Activated CD4-positive, CD25-positive, alpha-beta regulatory T cell (primary cell): ENCODE results near the gene ZGLP1.
A peak's percentile ranks its signal among the peaks of the same experiment; 100 is the strongest.
"Not testable (repeated sequence)": the region's sequence is repeated elsewhere in the genome, so short reads cannot be mapped to it uniquely, and the experiment has no call there.

Experiments
- DNase-seq, 4 experiments: peaks; one replicate each; lab custom pipeline; 2025; lab: John Stamatoyannopoulos, UW

Gene ZGLP1

DNA sequence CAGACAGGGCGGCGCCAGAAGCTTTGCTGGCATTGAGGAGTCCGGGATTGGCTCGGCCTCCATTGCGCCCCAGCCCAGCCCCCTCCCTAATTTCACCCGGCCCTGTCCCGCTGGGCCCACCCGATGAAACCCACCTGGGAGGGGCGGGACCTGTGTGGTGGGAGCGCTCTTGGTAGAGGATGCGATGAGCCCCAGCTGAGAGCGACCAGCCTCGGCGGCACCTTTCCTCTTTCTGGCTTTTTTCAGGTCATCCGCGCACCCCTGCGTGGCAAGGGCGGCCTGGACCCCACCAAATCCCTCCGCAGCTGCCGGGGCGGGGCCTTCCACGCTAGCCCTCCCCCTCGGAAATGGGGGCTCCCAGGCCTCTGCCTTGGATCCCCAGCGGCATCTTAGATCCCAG, at the start of gene ZGLP1:
Gene ZGLP1, minus strand, starts transcription at position 393 of the 400 bp plus-strand sequence.
- no peak for DNase-seq

DNA sequence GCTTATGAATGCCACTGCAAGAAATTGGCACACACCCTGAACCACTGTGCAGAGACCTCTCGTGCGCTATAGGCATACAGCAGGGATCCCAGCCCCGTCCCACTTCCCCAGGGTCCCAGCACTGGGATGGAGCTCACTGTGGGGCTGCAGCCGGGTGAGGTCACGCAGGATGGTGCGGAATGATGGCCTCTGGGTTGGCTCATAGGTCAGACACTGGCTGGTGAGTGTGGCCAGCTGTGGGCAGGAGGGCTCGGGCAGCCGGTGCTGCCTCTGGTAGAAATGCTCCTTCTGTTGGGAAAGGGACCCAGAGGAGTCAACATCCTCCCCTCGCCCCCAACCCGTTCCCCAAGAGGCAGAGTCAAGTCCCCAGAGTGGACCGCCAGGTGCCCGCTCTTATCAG, 46.8 kb upstream of the ZGLP1 start:
- no peak for DNase-seq

GRCh38 chr19:10353793-10354391, 44.3 kb upstream of the ZGLP1 start:
- no peak for DNase-seq

- no peak for DNase-seq
These were observed 43.4 kb upstream of the ZGLP1 start for GRCh38 chr19:10352764-10353671.

GRCh38 chr19:10346509-10346908, 36.9 kb upstream of the ZGLP1 start:
- no peak for DNase-seq

- DNase-seq = no peak
These were observed 35.2 kb upstream of the ZGLP1 start for GRCh38 chr19:10344780-10345179.

DNA sequence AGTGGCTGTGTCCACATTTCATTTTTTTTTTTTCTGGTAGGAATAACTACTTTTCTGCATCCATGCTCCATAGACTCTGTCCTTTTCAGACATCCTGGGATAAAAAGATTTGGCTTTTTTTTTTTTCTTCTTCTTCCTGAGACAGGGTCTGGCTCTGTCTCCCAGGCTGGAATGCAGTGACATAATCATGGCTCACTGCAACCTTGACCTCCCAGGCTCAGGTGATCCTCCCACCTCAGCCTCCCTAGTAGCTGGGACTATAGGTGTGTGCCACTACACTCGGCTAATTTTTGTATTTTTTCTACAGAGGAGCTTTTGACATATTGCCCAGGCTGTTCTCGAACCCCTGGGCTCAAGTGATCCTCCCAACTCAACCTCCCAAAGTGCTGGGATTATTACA, 33.9 kb upstream of the ZGLP1 start:
- no peak for DNase-seq

- no peak for DNase-seq
These were observed 30.4 kb upstream of the ZGLP1 start for GRCh38 chr19:10339977-10340376.

DNA sequence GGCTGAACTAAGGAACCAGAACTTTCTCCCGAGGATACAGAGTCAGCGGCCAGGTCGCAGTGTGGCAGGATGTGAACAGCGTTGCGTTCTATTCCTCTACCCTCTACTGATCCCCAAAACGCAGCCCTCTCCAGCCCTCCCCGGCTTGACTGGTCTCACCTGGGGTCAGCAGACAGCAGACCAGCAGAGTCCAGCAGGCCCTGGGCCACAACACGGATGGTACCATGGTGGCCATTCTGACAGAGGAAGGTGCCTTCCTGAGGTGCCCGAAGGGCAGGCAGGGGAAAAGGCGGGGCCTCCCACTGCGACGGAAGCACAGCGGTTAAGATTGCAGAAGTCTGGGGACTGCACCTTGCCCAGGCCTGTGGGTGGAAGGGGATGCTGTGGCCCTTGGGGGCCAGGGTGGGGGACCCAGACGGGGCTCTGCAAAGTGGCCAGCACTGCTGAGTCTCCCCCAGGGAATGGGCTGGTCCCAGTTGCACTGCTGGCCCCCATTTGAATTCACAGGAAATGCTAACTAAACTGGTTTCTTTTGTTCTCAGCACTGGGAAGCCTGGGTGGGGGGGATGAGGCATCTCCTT, 29.9 kb upstream of the ZGLP1 start, which contains the start of gene ICAM3:
Gene ICAM3, minus strand, starts transcription at position 245 of the 581 bp plus-strand sequence. Its CDS starts 10 bp downstream, at position 235.
- peak; percentile 23 to 48 (median 36) for DNase-seq

DNA sequence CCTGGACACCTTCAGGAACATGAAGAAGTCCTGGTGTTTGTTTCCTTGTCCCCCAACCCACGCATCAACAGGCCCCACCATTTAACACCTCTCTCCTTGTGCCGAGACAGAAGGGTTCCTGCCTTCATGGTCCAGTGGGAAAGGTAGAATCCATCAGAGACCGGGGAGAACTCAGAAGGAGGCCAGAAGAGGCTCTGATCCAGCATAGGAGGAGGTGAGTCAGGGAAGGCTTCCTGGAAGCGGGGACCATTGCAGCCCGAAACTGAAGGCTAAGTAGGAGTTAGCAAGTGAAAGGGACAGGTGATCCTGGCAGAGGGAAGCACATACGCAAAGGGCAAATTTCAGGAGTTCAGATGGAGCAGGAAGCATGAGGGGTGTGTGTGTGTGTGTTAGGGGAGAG, 29.3 kb upstream of the ZGLP1 start:
- DNase-seq = no peak

- DNase-seq = not testable (repeated sequence)
These were observed 27.1 kb upstream of the ZGLP1 start for GRCh38 chr19:10336725-10337124.

DNA sequence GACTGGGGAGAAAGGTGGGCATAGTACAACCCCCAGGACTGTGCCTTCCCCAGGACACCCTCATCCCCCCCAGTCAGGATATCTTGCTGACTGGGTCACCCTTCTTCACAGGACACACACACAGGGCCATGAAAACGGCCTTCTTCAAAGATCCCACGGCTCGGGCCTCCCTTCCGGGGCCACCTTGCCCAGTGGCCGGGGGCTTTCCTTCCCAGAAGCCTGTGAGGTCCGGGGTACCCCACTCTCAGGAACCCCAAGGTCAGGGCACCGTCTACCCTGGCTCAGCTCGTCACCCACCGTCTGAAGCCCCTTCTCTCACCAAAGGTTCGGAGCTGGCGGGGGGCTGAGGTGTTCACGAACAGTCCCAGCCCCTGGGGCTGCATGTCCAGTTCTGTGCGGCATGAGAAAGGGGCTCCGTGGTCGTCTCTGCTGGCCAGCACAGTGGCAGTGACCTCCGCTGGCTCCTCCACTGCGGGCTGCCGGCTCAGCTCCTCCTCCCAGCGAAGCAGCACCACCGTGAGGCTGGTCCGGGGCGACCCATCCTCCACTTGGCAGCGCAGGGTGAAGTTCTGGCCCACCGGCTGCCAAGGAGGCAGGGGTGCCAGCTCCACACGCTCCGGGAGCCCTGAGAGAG, 25.9 kb upstream of the ZGLP1 start:
- DNase-seq = no peak

- peak in 1 of 4 experiments; percentile 18 for DNase-seq
These were observed 25.2 kb upstream of the ZGLP1 start for GRCh38 chr19:10334588-10335351.

DNA sequence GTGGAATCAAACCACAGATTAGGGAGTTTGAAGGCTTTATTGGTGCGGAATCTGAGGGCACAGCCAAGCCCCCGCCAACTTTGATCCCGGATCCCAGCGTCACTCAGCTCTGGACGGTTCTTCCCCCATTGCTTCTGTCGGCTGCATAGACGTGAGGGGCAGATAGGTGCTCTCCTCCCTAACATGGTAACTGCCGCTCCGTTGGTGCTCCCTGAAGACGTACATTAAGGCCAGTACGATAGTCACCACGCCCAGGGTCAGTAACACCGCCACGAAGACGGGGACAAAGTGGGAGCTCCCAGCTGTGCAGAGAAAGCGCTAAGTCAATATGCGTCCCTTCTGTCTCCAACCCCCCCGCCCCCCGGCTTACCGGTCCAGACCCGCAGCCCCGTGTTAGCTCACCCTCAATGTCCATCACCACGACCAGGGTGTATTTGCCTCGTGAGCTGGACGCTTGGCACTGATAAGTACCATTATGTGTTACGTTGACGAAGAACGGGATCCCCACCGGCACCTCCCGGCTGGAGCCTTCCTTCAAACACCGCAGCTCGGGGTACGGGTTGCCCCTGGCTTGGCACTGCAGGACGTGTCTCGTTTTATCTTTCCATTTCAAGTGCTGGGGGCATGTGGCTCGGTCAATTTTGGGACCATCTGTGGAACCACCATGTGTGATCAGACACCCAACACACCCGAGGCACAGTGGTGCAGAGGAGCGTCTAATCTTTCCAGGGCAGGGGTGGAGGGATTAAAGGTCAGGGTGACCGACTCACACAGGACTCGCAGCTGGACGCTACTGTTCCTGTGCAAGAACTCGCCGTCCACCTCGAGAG, 24.4 kb upstream of the ZGLP1 start:
- DNase-seq = no peak

DNA sequence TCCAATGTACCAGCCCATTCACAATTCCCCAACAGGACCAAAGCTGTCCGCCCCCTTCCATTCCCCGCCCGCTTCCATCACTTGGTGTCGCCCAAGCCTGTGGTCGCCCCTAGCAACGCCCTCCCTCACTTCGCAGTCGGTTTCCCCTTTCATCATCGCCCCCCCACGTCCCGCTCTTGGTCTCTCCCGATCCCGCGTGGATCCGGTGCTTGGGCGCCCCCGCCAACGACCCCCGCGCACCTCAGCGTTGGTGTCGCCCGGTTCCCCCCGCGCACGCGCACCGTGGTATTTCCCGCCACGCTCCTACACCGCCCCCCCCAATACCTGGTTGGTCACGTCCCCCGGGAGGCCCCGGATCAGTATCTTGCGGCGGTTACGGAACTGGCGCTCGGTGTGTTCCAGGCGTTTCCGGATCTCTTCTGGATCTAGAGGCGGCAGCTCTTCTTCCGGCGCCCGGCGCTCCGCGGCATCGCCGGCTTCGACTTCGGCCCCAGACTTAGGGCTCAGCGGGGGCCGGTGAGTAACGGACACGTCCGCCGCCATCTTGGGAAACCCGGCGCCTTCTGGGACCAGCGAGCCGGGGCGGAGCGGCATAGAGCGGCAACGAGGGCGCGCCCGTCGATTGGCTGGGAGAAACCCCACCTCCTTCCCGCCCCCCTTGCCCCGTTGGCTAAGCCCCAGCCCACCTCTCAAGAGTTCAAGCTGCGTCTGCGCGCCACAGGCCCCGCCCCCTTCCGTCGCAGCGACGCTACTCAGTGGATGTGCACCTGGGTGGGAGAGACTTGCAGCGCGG, 23.5 kb upstream of the ZGLP1 start, which contains the start of gene RAVER1:
Gene RAVER1, minus strand, starts transcription at position 565 of the 793 bp plus-strand sequence. Its CDS starts 22 bp downstream, at position 543.
- DNase-seq = peak; percentile 93 to 96 (median 96)

GRCh38 chr19:10332158-10332964, 22.7 kb upstream of the ZGLP1 start:
- DNase-seq = no peak

DNA sequence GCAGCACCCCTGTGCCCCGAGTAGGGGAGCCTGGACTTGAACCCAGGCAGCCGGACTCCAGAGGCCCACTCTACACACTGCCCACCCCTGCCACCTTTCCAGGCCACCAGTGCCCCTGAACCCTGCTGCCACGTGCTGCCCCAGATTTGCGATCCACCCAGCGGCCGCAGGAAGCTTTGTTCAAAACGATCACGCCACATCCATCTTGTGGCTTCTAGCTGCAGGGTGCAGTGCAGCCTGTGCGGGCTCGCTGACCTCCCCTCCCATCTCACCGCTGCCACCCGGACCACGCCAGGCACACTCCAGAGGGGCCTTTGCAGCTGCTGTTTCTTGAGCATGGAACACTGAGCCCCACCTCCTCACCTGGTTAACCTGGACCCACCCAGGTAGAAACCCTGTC, 19.9 kb upstream of the ZGLP1 start:
- no peak for DNase-seq

DNA sequence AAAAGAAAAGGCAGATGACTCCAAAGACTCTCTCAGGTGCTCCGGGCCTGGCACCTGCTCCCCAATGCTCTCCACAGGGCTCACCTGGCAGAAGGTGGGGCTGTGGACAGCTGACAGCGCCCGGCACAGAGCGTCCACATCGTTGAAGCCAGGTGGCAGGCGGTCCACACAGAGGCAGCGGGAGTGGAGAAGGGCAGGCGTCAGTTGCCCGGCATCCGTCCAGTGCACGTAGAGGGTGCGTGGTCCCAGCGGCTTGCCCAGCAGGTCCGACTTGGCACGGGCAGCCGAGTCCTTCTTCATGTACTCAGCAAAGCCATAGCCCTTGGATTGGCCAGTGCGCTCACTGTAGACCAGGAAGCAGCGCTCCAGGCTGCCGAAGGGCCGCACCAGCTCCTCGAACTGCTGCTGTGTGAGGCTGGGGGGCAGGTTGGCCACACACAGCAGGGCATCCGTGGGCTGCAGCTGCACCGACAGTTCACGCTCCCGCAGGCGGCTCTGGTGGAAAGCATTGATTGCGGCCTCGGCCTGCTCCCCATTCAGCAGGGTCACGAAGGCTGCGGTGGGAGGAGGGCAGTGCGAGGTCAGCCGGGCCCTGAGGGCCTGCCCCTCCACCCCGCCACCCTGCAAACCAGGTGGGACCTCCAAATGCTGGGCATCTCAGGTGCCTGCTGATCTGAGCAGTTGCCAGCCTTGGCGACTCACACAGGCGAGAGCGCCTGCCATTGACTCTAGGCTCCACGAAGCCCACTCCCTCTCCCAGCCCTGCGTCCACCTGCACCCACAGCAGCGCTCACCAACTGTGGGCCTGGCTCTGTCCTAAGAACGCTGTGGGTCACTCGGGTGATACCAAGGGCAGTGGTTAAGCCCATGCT, 19.2 kb upstream of the ZGLP1 start:
- no peak for DNase-seq
